Measurements from ENCODE around the gene OAS2.

The OAS2 gene

DNA sequence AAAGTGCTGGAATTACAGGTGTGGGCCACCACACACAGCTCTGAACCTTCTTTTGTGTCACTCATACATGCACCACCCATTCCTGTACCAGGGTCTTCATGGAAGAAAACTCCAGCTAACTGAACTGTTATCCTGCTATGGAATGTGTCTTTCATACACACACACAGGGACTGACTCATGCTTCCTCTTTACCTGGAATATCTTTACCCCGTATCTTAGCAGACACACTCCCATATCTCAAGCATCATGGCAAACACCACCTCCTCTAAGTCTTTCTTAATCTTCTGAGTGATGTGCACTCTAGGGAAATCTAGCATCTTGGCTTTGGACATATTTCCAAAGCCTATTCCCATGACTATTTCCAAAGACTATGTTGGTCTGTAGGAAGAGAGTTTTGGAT, 43.2 kb downstream of the OAS2 start:
- no peak overlapping the region for H3K27ac ChIP-seq
- no peaks in the 10 kb centered on the region for H3K36me3 ChIP-seq (ENCODE audit: insufficient read depth)
- no peak overlapping the region for H2AFZ ChIP-seq (ENCODE audit: low read depth)
- no peaks in the 10 kb centered on the region for H3K79me2 ChIP-seq (ENCODE audit: insufficient read depth, low read depth)
- H4K20me1 ChIP-seq (ENCODE audit: insufficient read depth) = no peaks in the 10 kb centered on the region
- H3K4me2 ChIP-seq = no peak overlapping the region
- no peaks in the 10 kb centered on the region for H3K4me1 ChIP-seq (ENCODE audit: low read depth, poor library complexity, severe bottlenecking)
- H3K27me3 ChIP-seq (ENCODE audit: insufficient read depth, low read depth) = no peaks in the 10 kb centered on the region
- H3K4me3 ChIP-seq (IDR thresholded peaks at IDR 0.05; ENCODE audit: insufficient read depth, low read depth, low read length) = no peak overlapping the region
- H3K9ac ChIP-seq = no peak overlapping the region
- TF ChIP-seq, protein P1, sequence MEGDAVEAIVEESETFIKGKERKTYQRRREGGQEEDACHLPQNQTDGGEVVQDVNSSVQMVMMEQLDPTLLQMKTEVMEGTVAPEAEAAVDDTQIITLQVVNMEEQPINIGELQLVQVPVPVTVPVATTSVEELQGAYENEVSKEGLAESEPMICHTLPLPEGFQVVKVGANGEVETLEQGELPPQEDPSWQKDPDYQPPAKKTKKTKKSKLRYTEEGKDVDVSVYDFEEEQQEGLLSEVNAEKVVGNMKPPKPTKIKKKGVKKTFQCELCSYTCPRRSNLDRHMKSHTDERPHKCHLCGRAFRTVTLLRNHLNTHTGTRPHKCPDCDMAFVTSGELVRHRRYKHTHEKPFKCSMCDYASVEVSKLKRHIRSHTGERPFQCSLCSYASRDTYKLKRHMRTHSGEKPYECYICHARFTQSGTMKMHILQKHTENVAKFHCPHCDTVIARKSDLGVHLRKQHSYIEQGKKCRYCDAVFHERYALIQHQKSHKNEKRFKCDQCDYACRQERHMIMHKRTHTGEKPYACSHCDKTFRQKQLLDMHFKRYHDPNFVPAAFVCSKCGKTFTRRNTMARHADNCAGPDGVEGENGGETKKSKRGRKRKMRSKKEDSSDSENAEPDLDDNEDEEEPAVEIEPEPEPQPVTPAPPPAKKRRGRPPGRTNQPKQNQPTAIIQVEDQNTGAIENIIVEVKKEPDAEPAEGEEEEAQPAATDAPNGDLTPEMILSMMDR (conservative IDR thresholded peaks at IDR 0.05; ENCODE audit: low read depth, low read length) = no peak

DNA sequence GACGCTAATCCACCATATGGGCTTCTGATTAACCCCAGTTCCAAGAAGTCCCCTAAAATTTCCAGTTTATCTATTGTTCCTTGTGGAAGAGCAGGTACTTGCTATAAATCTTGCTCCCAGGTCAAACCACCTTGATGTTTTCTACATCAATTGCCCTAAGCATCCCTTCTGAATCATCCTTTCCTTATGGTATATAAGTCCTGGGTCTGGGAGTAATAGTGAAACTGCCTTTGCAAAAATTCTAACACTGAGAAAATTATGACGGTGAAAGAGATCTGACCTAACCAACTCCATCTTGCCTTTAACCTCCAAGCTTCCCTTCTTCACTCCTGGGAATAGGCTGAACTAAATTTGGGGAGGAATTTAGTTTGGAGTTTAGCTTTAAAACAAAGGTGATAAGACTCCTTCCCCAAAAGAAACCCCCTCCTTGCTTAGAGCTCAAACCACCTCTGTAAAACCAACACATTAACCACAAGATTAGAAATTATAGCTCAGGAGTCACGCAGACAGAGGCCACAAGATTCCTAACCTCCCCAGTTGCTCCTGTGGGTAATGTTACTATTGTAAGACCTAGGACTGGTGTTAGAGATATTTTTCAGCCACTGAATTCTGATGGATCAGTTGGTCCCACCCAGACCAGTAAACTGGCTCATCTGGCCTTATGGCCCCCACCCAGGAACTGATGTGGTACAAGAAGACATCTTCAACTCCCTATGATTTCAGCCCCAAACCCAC, 44.4 kb downstream of the OAS2 start:
- Histone ChIP-seq H3K27ac (no peak overlapping the region), H3K36me3 (ENCODE audit: insufficient read depth) (no peaks in the 10 kb centered on the region), H3K79me2 (ENCODE audit: insufficient read depth, low read depth) (no peaks in the 10 kb centered on the region), H3K4me1 (ENCODE audit: low read depth, poor library complexity, severe bottlenecking) (no peaks in the 10 kb centered on the region), H3K4me3 (IDR thresholded peaks at IDR 0.05; ENCODE audit: insufficient read depth, low read depth, low read length) (no peak overlapping the region), H3K27me3 (ENCODE audit: insufficient read depth, low read depth) (no peaks in the 10 kb centered on the region), H3K9ac (no peak overlapping the region), H2AFZ (ENCODE audit: low read depth) (no peak overlapping the region), H4K20me1 (ENCODE audit: insufficient read depth) (no peaks in the 10 kb centered on the region), H3K4me2 (no peak overlapping the region)
- TF ChIP-seq, protein P1 (conservative IDR thresholded peaks at IDR 0.05; ENCODE audit: low read depth, low read length) = no peak

GRCh38 chr12:113027726-113028125, 49.4 kb downstream of the OAS2 start:
- no peak overlapping the region for H3K4me2 ChIP-seq
- TF ChIP-seq, protein P1 (conservative IDR thresholded peaks at IDR 0.05; ENCODE audit: low read depth, low read length) = no peak
- no peak overlapping the region for H2AFZ ChIP-seq (ENCODE audit: low read depth)
- no peak overlapping the region for H3K27ac ChIP-seq
- H4K20me1 ChIP-seq (ENCODE audit: insufficient read depth) = no peaks in the 10 kb centered on the region
- H3K4me3 ChIP-seq (IDR thresholded peaks at IDR 0.05; ENCODE audit: insufficient read depth, low read depth, low read length) = no peak overlapping the region
- H3K9ac ChIP-seq = no peak overlapping the region
- H3K27me3 ChIP-seq (ENCODE audit: insufficient read depth, low read depth) = no peaks in the 10 kb centered on the region
- H3K79me2 ChIP-seq (ENCODE audit: insufficient read depth, low read depth) = no peaks in the 10 kb centered on the region
- no peaks in the 10 kb centered on the region for H3K36me3 ChIP-seq (ENCODE audit: insufficient read depth)
- no peaks in the 10 kb centered on the region for H3K4me1 ChIP-seq (ENCODE audit: low read depth, poor library complexity, severe bottlenecking)

DNA sequence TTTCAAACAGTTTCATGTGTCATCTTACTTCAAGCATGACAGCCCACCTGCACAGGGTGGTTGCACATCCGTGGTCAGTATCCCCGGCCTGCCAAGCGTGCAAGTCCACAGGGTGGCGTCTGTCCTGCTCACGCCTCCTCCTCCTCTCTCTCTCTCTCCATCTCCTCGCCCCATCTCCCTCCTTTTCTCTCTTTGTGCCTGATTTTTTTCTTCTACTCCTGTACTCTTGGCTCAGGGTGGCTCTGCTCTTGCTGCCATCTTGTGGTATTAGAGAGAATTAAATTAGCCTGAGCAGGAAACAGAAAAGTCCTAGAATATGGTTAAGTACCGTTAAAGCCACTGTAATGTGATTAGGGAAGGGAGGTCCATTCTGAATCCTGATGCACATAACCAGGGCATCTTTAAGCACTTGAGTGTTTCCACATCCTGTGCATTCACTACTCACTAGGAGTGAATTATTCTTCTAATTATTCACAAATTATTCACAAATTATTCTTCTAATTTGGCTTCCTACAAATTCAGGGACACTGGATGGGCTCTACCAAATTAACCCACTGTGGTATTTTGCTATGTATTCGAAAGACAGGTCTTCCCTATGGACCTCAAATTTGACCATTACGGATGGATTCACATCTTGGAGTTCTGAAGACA, 52.7 kb downstream of the OAS2 start:
- H3K27ac ChIP-seq = no peak overlapping the region
- H3K27me3 ChIP-seq (ENCODE audit: insufficient read depth, low read depth) = no peaks in the 10 kb centered on the region
- no peak overlapping the region for H3K9ac ChIP-seq
- H3K4me3 ChIP-seq (IDR thresholded peaks at IDR 0.05; ENCODE audit: insufficient read depth, low read depth, low read length) = no peak overlapping the region
- no peak overlapping the region for H3K4me2 ChIP-seq
- no peaks in the 10 kb centered on the region for H3K4me1 ChIP-seq (ENCODE audit: low read depth, poor library complexity, severe bottlenecking)
- no peaks in the 10 kb centered on the region for H3K36me3 ChIP-seq (ENCODE audit: insufficient read depth)
- TF ChIP-seq, protein P1 (conservative IDR thresholded peaks at IDR 0.05; ENCODE audit: low read depth, low read length) = peak; percentile 82
- H4K20me1 ChIP-seq (ENCODE audit: insufficient read depth) = no peaks in the 10 kb centered on the region
- H2AFZ ChIP-seq (ENCODE audit: low read depth) = no peak overlapping the region
- no peaks in the 10 kb centered on the region for H3K79me2 ChIP-seq (ENCODE audit: insufficient read depth, low read depth)
